GM18858 (cell line): ENCODE data around the gene TTC28.
"Not testable (repeated sequence)": the region's sequence is repeated elsewhere in the genome, so short reads cannot be mapped to it uniquely, and the experiment has no call there.

Experiments
- ATAC-seq: cut with Tn5 transposase; IDR thresholded peaks from one replicate; pipeline ENCODE4 v1.9.1; 2021; ENCODE audit not compliant: unreplicated experiment

TTC28 gene

GRCh38 chr22:28239941-28240340 lies 439.7 kb downstream of the TTC28 start:
- ATAC-seq = no peak

GRCh38 chr22:28237783-28238182 lies 441.9 kb downstream of the TTC28 start:
- no peak for ATAC-seq

- ATAC-seq = no peak
Measured at GRCh38 chr22:28237112-28237511, 442.5 kb downstream of the TTC28 start.

- no peak for ATAC-seq
Measured at GRCh38 chr22:28232204-28232603, 447.4 kb downstream of the TTC28 start.

- no peak for ATAC-seq
Measured at GRCh38 chr22:28231441-28231840, 448.2 kb downstream of the TTC28 start.

GRCh38 chr22:28230671-28231070 lies 449.0 kb downstream of the TTC28 start:
- no peak for ATAC-seq

GRCh38 chr22:28229566-28230485 lies 449.8 kb downstream of the TTC28 start:
- ATAC-seq = no peak

GRCh38 chr22:28223826-28224225 lies 455.8 kb downstream of the TTC28 start:
- no peak for ATAC-seq

GRCh38 chr22:28222976-28223745 lies 456.5 kb downstream of the TTC28 start:
- no peak for ATAC-seq

GRCh38 chr22:28222571-28222970 lies 457.1 kb downstream of the TTC28 start:
- no peak for ATAC-seq

- no peak for ATAC-seq
Measured at GRCh38 chr22:28222052-28222451, 457.6 kb downstream of the TTC28 start.

GRCh38 chr22:28220626-28221363 lies 458.8 kb downstream of the TTC28 start:
- ATAC-seq = no peak

- ATAC-seq = no peak
Measured at GRCh38 chr22:28217277-28217676, 462.4 kb downstream of the TTC28 start.

GRCh38 chr22:28214750-28215149 lies 464.9 kb downstream of the TTC28 start:
- ATAC-seq = not testable (repeated sequence)

- not testable (repeated sequence) for ATAC-seq
Measured at GRCh38 chr22:28209457-28209856, 470.2 kb downstream of the TTC28 start.

- no peak for ATAC-seq
Measured at GRCh38 chr22:28208787-28209186, 470.9 kb downstream of the TTC28 start.

GRCh38 chr22:28208036-28208435 lies 471.6 kb downstream of the TTC28 start:
- no peak for ATAC-seq

GRCh38 chr22:28207281-28208030 lies 472.2 kb downstream of the TTC28 start:
- ATAC-seq = no peak

GRCh38 chr22:28205926-28206325 lies 473.7 kb downstream of the TTC28 start:
- no peak for ATAC-seq

GRCh38 chr22:28204382-28204781 lies 475.3 kb downstream of the TTC28 start:
- no peak for ATAC-seq

GRCh38 chr22:28203286-28203685 lies 476.4 kb downstream of the TTC28 start:
- ATAC-seq = no peak
